Daoy (cell line): Measurements from ENCODE around the gene SH3D21. TPM values are rescaled to one million over a fixed set of nuclear protein-coding genes. Genes with fewer than 3 reads are reported as not detected.

Source experiments
- DNase-seq: peaks from one replicate; pipeline ENCODE4 v3.0.0-alpha.2; 2015; ENCODE audit warnings: low read depth
- total RNA-seq: library from RNA; depleted of rRNA; stranded (reverse); fragments of >200 nt; shearing (Covaris generic); gene quantifications from 2 replicates; pipeline ENCODE4 v1.2.3, GENCODE V29; 2014

SH3D21 gene
- total RNA-seq, 1 experiment from 2014 or later: 1.1 TPM

GRCh38 chr1:36303650-36304360 lies 2.4 kb upstream of the SH3D21 start:
- no peak for DNase-seq

DNA sequence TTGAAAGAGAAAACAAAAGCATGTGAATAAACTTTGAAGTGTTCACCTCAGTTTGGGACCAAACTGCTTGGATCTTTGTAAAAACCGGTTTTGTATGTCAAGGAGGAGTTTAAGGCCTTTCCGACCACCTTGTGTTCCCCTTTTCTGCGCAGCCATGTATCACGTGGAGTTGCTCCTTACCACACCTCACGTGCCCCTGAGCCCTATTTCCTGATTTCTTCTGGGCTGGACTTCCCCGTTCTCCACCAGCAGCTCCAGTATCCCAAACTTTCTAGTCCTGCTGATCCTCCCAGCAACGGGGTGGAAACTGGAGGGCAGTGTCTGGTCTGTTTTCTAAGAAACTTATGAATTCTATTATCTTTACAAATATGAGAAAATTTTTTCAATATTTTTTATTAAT lies 1.6 kb upstream of the SH3D21 start:
- DNase-seq: no peak

DNA sequence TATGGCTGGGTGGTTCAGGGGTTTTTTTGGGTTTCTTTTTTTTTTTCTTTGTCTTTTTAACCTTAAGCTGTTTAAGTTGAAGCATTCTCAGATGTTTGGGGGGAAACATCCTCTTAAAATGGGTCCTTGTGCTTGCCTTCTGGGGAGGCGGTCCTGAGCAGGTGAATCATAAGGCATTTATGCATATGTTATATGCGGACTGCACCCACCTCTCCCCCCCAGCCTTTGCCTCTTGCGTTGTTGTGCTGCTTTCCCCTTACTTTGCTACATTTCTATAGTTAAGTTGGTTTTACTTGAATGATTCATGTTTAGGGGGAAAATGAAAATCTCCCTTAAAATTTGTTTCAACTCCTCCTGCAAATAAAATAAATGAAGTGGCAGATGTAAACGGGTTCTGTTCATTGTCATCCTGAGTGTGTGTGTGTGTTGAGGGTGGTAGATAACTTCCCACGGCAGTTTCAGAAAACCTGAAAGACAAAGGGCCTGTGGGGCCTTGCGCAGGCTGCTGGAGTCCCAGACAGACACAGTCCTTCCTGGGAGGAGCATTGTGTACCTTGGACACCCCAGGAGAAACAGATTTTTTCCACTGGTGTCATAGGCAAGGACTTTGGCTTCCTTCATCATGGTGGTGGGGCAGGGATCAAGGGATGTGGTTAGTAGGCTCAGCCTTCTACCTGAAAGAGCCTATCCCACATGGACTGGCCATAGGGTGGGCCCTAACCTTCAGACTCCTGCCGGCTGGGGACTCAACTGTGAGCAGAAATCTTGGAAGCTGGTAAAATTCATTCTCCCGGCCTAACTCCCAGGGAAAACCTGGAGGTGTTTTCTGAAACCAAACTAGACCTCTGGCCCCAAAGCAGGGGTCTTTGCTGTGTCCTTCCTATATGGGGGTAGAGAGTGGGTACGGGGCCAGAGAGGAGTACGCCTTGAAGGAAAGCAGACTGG lies 926 bp upstream of the SH3D21 start:
- no peak for DNase-seq

- no peak for DNase-seq
Measured at GRCh38 chr1:36305915-36306209, 306 bp upstream of the SH3D21 start.

- DNase-seq: peak; percentile 97
Measured at GRCh38 chr1:36306902-36307456, 811 bp downstream of the SH3D21 start.

DNA sequence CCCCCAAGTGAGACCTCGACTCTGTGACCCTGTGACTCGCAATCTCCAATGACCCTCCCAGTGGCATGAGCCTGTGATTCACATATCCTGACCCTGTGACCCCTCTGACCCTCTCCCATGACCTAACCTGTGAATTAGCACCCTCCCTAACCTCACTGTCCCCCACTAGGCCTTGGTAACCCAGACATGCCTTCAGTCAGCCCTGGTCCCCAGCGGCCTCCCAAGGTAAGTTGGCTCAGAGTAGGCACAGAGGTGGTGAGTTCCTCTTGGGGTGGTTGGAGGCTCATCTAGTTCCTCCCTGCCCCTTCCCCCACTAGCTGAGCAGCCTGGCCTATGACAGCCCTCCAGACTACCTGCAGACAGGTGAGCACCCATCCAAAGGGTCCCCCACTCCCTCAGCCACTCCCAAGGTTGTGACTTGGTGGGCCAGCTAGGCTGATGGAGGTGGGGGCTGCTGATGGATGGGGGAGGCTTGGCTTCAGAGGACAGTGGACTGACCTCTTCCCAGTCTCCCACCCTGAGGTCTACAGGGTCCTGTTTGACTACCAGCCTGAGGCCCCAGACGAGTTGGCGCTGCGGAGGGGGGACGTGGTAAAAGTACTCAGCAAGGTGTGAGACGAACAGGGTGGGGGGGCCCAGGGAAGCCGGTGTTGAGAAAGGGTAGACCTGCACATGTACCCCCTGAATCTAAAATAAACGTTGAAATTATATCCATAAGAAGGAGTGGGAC lies 1.6 kb downstream of the SH3D21 start:
- no peak for DNase-seq

- no peak for DNase-seq
Measured at GRCh38 chr1:36309397-36309796, 3.2 kb downstream of the SH3D21 start.

DNA sequence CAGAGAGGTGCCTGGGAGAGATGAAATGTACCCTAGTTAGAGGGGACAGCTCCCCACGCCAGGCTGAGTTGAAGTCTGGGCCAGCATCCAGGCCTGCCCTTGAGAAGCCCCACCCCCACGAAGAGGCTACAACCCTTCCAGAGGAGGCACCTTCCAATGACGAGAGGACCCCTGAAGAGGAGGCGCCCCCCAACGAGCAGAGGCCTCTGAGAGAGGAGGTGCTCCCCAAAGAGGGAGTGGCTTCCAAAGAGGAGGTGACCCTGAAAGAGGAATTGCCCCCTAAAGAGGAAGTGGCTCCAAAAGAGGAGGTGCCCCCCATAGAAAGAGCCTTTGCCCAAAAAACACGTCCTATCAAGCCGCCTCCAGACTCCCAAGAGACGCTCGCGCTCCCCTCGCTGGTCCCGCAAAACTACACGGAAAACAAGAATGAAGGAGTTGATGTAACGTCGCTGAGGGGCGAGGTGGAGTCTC lies 14.2 kb downstream of the SH3D21 start:
- DNase-seq: no peak

GRCh38 chr1:36320767-36321118 lies 14.6 kb downstream of the SH3D21 start:
- no peak for DNase-seq

DNA sequence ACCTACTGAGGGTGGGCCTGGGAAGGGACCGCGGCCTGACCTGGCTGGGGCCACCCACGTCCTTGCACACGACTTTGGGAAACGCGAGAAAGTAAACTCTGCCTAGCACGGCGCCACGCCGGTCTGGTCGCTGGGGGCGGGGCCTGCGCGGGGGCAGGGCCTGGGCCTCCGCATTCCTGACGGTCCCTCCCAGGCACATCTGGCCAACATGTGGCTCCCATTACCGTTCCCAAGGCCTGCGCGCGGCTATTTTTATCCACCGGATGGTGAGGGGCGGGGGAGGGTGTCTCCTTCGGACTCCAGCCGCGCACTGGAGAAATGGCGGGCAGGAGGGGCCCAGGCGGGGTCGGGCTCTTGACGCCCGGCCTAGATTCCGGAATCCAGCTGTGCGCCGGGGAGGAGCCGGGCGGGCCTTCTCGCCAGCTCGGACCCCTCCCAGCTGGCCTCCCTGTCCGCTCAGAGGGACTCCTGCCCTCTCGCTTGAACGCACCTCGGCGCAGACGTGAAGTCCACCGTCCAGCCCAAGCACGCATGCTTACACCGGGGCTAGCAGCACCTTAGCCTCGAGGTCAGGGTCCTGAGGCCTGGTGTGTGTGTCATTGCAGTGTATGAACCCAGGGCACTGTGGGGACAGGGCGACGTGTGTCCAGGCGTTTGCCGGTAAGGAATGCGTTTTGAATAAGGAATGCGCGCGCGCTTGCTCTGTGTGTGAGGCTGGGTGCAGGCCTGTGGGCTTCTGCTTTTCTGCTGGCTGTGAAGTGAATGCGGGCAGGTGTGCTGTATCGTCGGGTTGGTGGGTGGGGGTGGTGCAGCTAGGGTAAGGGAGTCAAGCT lies 15.2 kb downstream of the SH3D21 start:
- no peak for DNase-seq

- DNase-seq: no peak
Measured at GRCh38 chr1:36322041-36322785, 16.0 kb downstream of the SH3D21 start.

GRCh38 chr1:36322786-36323635 lies 16.8 kb downstream of the SH3D21 start:
- peak; percentile 54 for DNase-seq

- peak; percentile 84 for DNase-seq
Measured at GRCh38 chr1:36323636-36324352, 17.6 kb downstream of the SH3D21 start, which contains the start of gene EVA1B. Gene EVA1B, minus strand, starts transcription at chr1:36323645. Its CDS starts 608 bp downstream, at chr1:36323037.

- no peak for DNase-seq
Measured at GRCh38 chr1:36324353-36324703, 18.2 kb downstream of the SH3D21 start.

GRCh38 chr1:36326499-36326898 lies 20.3 kb downstream of the SH3D21 start:
- DNase-seq: peak; percentile 69

DNA sequence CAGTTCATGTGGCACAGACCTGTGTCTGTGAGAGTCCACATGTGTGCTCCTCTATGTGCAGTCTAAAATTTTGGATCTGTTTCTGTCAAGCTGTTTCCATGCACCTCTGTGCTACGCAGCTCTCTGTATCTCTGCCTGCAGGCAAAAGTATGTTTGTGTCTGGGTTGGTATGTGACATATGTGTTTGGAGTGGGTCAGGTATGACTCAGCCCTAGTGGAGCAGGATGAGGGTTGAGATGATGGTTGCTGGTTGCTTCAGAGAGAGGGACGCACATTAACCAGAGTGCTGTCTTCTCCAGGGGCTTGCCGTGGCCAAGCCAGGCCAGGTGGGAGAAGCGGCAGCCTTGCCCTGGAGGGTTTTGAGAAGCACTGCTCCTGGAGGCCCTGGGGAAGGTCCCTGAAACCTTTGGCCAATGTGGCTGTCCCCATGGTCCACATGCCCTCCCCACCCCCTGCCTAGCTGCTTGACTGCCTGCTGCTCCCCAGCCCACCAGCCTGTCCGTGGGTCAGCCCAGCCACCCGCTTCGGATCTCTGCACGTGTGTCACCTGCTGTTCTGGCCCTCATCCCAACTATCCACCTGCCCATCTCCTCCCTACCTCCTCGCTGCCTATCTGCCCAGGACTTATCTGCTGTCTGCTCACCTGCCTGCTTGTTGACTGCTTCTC lies 21.4 kb downstream of the SH3D21 start:
- peak; percentile 66 for DNase-seq

GRCh38 chr1:36328088-36328480 lies 21.9 kb downstream of the SH3D21 start:
- DNase-seq: no peak

DNA sequence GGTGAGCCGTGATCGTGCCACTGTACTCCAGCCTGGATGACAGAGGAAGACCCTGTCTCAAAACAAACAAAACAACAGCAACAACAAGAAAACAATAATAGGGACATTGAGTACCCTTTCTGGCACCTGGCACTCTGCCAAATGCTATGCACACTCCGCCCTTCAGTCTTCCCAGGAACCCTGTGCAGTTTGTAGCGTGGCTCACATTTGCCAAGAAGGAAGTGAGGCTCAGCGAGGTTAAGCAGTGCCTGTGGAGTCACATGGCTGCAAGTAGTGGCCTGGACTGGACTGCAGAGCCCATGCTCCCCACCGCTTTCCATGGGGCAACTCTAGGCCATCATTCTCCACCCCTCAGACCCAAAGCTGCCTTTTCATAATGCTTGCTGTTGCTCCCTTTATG lies 22.5 kb downstream of the SH3D21 start:
- DNase-seq: no peak
